ENCODE data around the gene DMRT2. TPM values are rescaled to one million over a fixed set of nuclear protein-coding genes. Genes with fewer than 3 reads are reported as not detected.

The DMRT2 gene
- total RNA-seq, 1 donor from 2014 or later, result 1.7 TPM

DNA sequence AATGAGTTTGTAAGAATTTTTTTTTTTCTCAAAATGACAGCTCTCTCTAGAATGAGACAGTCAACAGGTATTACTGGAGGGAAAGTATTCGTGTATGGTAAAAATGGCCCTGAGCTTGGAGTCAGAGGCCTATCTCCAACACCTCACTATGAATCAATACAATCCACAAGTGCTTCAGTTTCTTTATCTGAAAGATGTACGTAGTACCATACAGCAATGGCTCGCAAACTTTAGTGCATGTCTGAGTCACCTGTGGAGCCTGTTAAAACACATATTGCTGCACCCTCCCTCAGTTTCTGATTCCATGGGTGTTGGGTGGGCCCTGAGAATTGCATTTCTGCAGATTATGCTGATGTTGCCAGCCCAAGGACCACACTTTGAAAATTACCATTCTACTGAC, 44.6 kb downstream of the DMRT2 start:
- DNase-seq (ENCODE audit: low spot score), result no peak

DNA sequence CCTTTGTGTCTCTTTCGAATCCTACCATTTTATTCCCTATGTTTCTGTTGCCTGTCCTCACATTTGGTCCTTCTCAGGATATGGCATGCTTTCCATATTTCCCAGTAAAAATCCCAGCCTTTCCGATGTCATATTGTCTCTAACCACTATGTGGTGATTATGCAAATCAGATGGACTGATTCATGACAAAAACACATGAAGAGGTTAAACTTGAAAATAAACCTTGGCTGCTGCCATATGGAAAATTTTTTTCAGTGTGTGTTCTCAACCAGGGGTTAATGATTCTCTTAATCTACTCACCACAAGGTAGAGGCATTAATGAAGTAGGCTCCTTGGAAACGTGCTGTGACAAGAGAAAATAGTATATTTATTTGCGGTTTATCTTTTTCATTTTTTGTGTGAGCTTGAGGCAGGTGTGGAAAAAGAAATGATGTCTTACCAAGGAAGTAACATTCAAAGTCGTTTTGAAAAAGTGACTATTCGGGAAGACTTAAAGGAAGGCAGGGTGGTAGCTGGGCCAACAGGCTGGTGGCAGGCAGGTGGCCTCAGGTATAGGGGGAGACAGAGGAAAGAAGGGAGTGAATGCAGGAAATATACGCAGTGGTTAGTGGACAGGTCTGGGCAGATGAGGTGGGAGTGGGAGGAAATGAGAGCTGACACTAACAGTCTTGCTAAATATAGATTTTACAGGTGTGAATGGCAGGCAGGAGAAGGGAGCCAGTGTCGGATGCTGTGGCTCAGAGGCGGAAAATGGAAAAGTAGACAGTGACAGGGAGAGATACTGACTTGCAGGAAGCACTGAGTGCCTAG, 46.2 kb downstream of the DMRT2 start:
- DNase-seq (ENCODE audit: low spot score), result no peak

DNA sequence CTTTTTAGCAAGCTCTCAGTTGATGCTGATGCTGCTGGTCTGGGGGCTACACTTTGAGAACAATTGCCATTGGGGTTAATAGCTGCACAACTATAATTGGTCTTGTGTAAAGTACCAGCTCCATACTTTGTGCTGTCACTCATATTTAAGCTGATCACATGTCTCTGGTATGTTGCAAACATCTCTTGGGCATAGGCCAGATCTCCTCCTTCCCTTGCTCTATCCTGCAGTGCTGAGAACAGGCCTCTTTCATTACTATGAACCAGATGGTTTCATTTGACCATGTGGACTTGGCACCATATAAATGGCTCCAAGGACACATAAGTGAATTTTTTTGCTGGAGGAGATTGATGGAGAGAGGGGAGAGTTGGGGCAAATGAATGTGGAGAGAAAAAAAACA, 48.4 kb downstream of the DMRT2 start:
- DNase-seq (ENCODE audit: low spot score), result peak; percentile 55

DNA sequence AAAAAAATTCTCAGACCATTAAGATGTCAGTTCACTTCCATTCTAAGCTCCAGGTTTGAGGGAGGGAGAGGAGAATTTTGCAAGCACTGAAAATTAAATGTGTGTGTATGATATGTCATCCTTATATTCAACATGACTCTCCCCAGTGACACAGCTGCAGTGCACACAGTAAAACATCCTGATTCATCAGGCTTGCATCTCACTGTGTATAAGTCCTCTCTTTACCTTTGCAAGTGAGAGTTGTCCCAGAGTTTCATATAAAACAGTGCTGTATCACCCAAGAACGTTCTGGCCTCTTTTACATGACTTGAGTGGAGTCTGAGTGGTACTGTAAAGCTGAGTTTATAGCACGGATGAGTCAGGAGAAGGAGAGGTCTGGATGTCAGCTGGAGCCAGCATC, 50.0 kb downstream of the DMRT2 start:
- peak; percentile 69 for DNase-seq (ENCODE audit: low spot score)

DNA sequence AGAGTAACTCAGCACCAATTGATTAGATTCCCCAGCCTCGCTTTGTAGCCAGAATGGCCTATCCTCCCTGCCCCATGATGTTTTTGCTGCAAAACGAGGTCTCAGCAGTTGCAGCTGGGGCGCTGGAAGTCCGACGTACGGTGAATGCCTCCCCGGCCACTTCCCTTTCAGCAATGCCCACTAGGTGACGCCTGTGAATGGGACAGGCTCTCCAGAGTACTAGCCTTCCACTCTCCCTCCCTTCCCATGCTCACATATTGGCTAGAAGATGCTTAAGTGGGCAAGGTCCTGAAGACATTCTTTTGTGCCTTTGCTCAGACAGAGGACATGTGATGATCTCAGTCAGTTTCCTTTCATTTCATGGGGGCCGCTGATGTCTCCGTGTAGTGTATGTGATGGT, 50.8 kb downstream of the DMRT2 start:
- peak; percentile 64 for DNase-seq (ENCODE audit: low spot score)

DNA sequence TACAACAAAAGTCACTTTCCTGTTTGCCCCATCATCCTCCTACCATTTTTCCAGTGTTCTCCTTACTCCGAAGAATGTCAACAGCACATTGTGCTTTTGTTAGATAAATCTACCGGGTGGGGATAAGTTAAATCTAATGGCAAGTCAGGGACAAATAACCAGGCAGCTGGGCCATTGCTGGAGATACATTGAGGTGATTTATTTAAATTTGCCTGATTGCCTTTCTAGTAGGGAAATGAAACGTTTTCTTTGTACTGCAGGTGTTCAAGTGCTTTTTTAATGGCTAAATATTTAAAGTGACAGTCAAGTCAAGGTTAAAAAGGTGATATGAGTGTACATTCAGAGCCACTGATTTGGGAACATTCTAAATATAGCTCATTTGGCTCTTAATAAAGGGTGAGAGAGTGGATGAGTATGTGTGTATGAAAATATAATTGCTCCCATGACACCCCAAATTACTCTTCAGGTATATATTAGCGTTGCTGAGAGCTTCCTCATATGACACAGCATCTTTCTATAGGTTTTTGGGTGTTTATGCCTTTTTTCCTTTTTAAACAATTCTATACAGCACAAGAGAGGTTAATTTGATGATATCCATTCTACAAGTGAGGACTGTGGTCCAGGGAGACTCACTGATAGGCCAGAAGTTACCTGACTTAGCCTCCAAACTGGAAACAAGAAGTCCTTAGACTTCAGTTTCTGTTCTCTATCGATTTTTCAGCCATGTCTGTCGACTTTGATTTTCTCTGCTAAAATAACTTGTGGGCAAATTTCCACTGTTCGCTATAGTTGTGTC, 51.9 kb downstream of the DMRT2 start:
- no peak for DNase-seq (ENCODE audit: low spot score)

DNA sequence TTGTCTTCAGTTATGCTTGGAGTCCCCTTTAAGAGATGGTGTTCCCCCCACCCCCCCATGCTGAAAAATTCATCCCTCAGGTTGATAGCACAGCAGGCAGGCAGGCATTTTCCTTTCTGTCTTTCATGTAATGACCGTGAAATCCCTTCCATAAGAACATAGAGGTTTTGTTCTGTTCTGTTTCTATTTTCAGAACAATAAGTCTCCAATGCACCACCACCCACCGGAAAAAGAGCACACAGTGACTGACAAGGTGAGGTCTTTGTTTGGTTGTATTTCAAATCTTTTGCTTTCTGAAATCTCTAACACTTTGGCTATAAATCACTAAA, 52.4 kb downstream of the DMRT2 start:
- DNase-seq (ENCODE audit: low spot score), result no peak

Other genes with a start within 250 kb of the DMRT2 start
- 0.48 TPM for gene DMRT1, start 208.7 kb upstream of the DMRT2 start, total RNA-seq (ENCODE audit: insufficient read depth, low replicate concordance)
- gene DMRT3, start 73.7 kb upstream of the DMRT2 start, total RNA-seq (ENCODE audit: insufficient read depth, low replicate concordance), result 1.2 TPM